HFFc6 (cell line): ENCODE results near the gene GAB2. TPM values are rescaled to one million over a fixed set of nuclear protein-coding genes. Genes with fewer than 3 reads are reported as not detected.
A peak's percentile ranks its signal among the peaks of the same experiment; 100 is the strongest.

Source experiments
- DNase-seq: peaks from one replicate; pipeline ENCODE4 v3.0.0-alpha.2; 2018
- H3K27ac Mint-ChIP-seq: 2 replicates; pipeline ENCODE4 v1.8.0; 2020; ENCODE audit warnings: mild to moderate bottlenecking, mixed read lengths
- H3K27me3 Mint-ChIP-seq: 2 replicates; pipeline ENCODE4 v1.8.0; 2021; ENCODE audit warnings: mild to moderate bottlenecking, moderate library complexity, mixed read lengths; ENCODE audit not compliant: insufficient read depth
- H3K36me3 Mint-ChIP-seq: 2 replicates; pipeline ENCODE4 v1.8.0; 2021; ENCODE audit warnings: low read depth, mixed read lengths
- H3K4me1 Mint-ChIP-seq: 2 replicates; pipeline ENCODE4 v1.8.0; 2020; ENCODE audit warnings: low read depth, mixed read lengths
- H3K4me3 Mint-ChIP-seq: 2 replicates; pipeline ENCODE4 v1.8.0; 2020; ENCODE audit warnings: mild to moderate bottlenecking, moderate library complexity, mixed read lengths
- H3K9me3 Mint-ChIP-seq: 2 replicates; pipeline ENCODE4 v1.8.0; 2020; ENCODE audit warnings: mild to moderate bottlenecking, mixed read lengths
- CTCF ChIP-seq: fragments of 200-600 bp; sonication (generic); IDR thresholded peaks from 2 replicates; pipeline ENCODE4 v1.5.0; 2021; ENCODE audit warnings: antibody characterized with exemption, mild to moderate bottlenecking
- total RNA-seq, 6 experiments: library from RNA; stranded (reverse); fragmentation: NEBNext Ultra II Directional; extraction: Animal tissue kit (Norgen Biotek cat#: 25700); gene quantifications; 2 replicates in 1 of 6; 3 replicates in 5 of 6; pipeline ENCODE4 v1.2.3, GENCODE V29; 2021

GAB2 gene
- total RNA-seq, 6 experiments from 2014 or later: 8.4 to 12.1 (median 9.9) TPM

- Mint-ChIP-seq H3K36me3 (peaks cover 13% of the 10 kb centered on the region; the same call in 1 of the 2 replicates), H3K4me3 (peak overlapping the region; percentile 96), H3K4me1 (peaks cover 69% of the 10 kb centered on the region), H3K27ac (peak overlapping the region; percentile 42; the same call in 1 of the 2 replicates), H3K9me3 (no peaks in the 10 kb centered on the region), H3K27me3 (no peaks in the 10 kb centered on the region)
- DNase-seq: no peak
- TF ChIP-seq CTCF: no peak
Observed at GRCh38 chr11:78189851-78190250, 227.8 kb downstream of the GAB2 start.

GRCh38 chr11:78189174-78189724 is 228.4 kb downstream of the GAB2 start:
- Mint-ChIP-seq H3K27ac (peak overlapping the region; percentile 83), H3K4me1 (peaks cover 63% of the 10 kb centered on the region), H3K9me3 (no peaks in the 10 kb centered on the region), H3K36me3 (peaks cover 13% of the 10 kb centered on the region; the same call in 1 of the 2 replicates), H3K4me3 (peak overlapping the region; percentile 96), H3K27me3 (no peaks in the 10 kb centered on the region)
- TF ChIP-seq CTCF: no peak
- DNase-seq: no peak

- Mint-ChIP-seq H3K36me3 (peaks cover 13% of the 10 kb centered on the region; the same call in 1 of the 2 replicates), H3K27me3 (no peaks in the 10 kb centered on the region), H3K9me3 (no peaks in the 10 kb centered on the region), H3K27ac (peak within 1 kb of the TSS; percentile 83), H3K4me1 (peaks cover 60% of the 10 kb centered on the region), H3K4me3 (peak within 1 kb of the TSS; percentile 96)
- DNase-seq: peak; percentile 97
- no peak for TF ChIP-seq CTCF
Observed at GRCh38 chr11:78188286-78189173, 229.1 kb downstream of the GAB2 start, which contains the start of the genes KCTD21 and USP35. KCTD21 (minus strand) TSS chr11:78188626; CDS start chr11:78174554, 14,072 bp downstream. USP35 (plus strand) TSS chr11:78188919; CDS start chr11:78196246, 7,327 bp downstream.

GRCh38 chr11:78187366-78188285 is 230.0 kb downstream of the GAB2 start:
- H3K27me3 Mint-ChIP-seq: no peaks in the 10 kb centered on the region
- H3K4me1 Mint-ChIP-seq: peaks cover 56% of the 10 kb centered on the region
- no peaks in the 10 kb centered on the region for H3K9me3 Mint-ChIP-seq
- peak; percentile 13 for DNase-seq
- TF ChIP-seq CTCF: no peak
- peak overlapping the region; percentile 96 for H3K4me3 Mint-ChIP-seq
- H3K36me3 Mint-ChIP-seq: peaks cover 21% of the 10 kb centered on the region
- H3K27ac Mint-ChIP-seq: peak overlapping the region; percentile 83

GRCh38 chr11:78181185-78181584 is 236.4 kb downstream of the GAB2 start:
- H3K4me3 Mint-ChIP-seq: no peak overlapping the region
- H3K36me3 Mint-ChIP-seq: peaks cover 29% of the 10 kb centered on the region
- peaks cover 32% of the 10 kb centered on the region for H3K4me1 Mint-ChIP-seq
- H3K27me3 Mint-ChIP-seq: no peaks in the 10 kb centered on the region
- H3K27ac Mint-ChIP-seq: peak overlapping the region; percentile 38; the same call in 1 of the 2 replicates
- DNase-seq: no peak
- H3K9me3 Mint-ChIP-seq: no peaks in the 10 kb centered on the region
- no peak for TF ChIP-seq CTCF
